ENCODE results near the gene UNC79.
"Not testable (repeated sequence)": the region's sequence is repeated elsewhere in the genome, so short reads cannot be mapped to it uniquely, and the experiment has no call there.

Gene UNC79

GRCh38 chr14:93458234-93458633 is 27.5 kb downstream of the UNC79 start:
- DNase-seq (ENCODE audit: extremely low spot score) = no peak
- TF ChIP-seq, protein P1, sequence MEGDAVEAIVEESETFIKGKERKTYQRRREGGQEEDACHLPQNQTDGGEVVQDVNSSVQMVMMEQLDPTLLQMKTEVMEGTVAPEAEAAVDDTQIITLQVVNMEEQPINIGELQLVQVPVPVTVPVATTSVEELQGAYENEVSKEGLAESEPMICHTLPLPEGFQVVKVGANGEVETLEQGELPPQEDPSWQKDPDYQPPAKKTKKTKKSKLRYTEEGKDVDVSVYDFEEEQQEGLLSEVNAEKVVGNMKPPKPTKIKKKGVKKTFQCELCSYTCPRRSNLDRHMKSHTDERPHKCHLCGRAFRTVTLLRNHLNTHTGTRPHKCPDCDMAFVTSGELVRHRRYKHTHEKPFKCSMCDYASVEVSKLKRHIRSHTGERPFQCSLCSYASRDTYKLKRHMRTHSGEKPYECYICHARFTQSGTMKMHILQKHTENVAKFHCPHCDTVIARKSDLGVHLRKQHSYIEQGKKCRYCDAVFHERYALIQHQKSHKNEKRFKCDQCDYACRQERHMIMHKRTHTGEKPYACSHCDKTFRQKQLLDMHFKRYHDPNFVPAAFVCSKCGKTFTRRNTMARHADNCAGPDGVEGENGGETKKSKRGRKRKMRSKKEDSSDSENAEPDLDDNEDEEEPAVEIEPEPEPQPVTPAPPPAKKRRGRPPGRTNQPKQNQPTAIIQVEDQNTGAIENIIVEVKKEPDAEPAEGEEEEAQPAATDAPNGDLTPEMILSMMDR (IDR thresholded peaks at IDR 0.05; ENCODE audit: control extremely low read depth, extremely low read depth, low read depth, missing control alignments) = no peak
- POLR2A ChIA-PET = no interaction called here
- CTCF ChIA-PET = interaction anchor here (1.1 kb wide), 1 partner anchor 13 kb away, joined by 3 read pairs; no protein-coding TSS in a partner anchor

GRCh38 chr14:93462479-93462878 is 31.7 kb downstream of the UNC79 start:
- CTCF ChIA-PET = no interaction called here
- DNase-seq (ENCODE audit: extremely low spot score) = no peak
- TF ChIP-seq, protein P1 (IDR thresholded peaks at IDR 0.05; ENCODE audit: control extremely low read depth, extremely low read depth, low read depth, missing control alignments) = no peak
- POLR2A ChIA-PET = no interaction called here

DNA sequence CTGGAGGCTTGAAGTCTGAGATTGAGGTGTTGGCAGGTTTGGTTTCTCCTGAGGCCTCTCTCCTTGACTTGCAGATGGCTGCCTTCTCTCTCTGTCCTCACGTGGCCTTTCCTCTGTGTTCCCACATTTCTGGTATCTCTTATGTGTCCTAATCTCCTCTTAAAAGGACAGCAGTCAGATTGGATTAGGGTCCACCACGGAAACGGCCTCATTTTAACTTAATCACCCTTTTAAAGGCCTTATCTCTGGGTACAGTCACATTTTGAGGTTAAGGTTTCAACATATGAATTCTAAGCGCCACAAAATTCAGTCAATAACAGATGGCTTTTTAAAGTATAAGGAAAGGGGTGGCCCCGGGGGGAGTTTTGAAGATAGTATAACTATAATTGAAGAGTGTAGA is 33.5 kb downstream of the UNC79 start:
- TF ChIP-seq, protein P1 (IDR thresholded peaks at IDR 0.05; ENCODE audit: control extremely low read depth, extremely low read depth, low read depth, missing control alignments) = no peak
- ChIA-PET CTCF (no interaction called here), POLR2A (no interaction called here)
- no peak for DNase-seq (ENCODE audit: extremely low spot score)

- ChIA-PET CTCF (no interaction called here), POLR2A (no interaction called here)
- DNase-seq (ENCODE audit: extremely low spot score) = no peak
- TF ChIP-seq, protein P1 (IDR thresholded peaks at IDR 0.05; ENCODE audit: control extremely low read depth, extremely low read depth, low read depth, missing control alignments) = no peak
These were observed 44.7 kb downstream of the UNC79 start for GRCh38 chr14:93475471-93475870.

DNA sequence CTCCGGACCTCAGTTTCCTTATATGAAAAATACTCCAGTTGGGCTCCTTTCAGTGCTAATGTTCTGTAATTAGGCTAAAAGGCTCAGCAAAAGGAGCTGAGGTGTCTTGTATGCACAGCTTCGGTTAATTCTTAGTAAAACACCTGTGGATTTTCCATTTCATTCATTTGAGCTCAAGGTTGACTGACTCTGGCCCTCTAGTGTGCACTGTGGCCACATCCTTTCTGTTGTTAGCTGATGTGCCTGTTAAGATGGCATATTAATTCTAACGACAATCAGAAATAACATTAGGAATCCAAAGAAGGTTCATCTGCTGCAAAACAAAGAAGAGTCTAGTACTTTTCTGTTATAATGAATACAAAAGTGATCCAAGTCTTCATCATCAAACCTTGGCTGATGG is 45.6 kb downstream of the UNC79 start:
- ChIA-PET CTCF (no interaction called here), POLR2A (no interaction called here)
- DNase-seq (ENCODE audit: extremely low spot score) = no peak
- TF ChIP-seq, protein P1 (IDR thresholded peaks at IDR 0.05; ENCODE audit: control extremely low read depth, extremely low read depth, low read depth, missing control alignments) = no peak

- DNase-seq (ENCODE audit: extremely low spot score); POLR2A ChIA-PET: not testable (repeated sequence)
- CTCF ChIA-PET = interaction anchor here (1.1 to 1.6 kb wide), 2 partner anchors 10 to 16 kb away, joined by 3 to 4 read pairs; no protein-coding TSS in a partner anchor
These were observed 48.3 kb downstream of the UNC79 start for GRCh38 chr14:93479074-93479473.

- no peak for DNase-seq (ENCODE audit: extremely low spot score)
- ChIA-PET CTCF (no interaction called here), POLR2A (no interaction called here)
- TF ChIP-seq, protein P1 (IDR thresholded peaks at IDR 0.05; ENCODE audit: control extremely low read depth, extremely low read depth, low read depth, missing control alignments) = no peak
These were observed 50.1 kb downstream of the UNC79 start for GRCh38 chr14:93480867-93481266.

Data from GM10248 (cell line).